GM19328 (cell line): ENCODE measurements around the gene NDUFAF2.
"Not testable (repeated sequence)": the region's sequence is repeated elsewhere in the genome, so short reads cannot be mapped to it uniquely, and the experiment has no call there.

Experiments used
- ATAC-seq: cut with Tn5 transposase; IDR thresholded peaks from one replicate; pipeline ENCODE4 v1.9.1; 2021; ENCODE audit warnings: mild to moderate bottlenecking, moderate library complexity; ENCODE audit not compliant: unreplicated experiment

The NDUFAF2 gene

DNA sequence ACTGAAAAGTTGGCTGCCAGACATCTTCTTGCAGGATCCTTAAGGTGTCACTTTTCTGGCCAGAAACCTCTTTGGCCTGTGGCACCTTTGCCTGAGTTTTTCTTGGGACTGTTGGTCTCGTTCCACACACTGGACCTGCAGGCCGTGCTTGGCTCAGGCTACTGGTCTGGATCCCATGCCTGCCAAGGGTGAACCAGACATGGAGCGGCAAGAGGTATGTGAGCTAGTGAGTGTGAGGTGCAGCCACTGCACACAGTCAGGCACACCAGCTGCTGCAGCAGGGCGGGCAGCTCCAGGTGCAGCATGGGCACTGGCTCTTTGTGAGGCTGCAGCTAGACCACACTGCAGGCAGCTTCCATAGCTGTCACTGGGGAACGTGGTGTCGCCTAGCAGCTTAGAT lies 47.9 kb downstream of the NDUFAF2 start:
- no peak for ATAC-seq

DNA sequence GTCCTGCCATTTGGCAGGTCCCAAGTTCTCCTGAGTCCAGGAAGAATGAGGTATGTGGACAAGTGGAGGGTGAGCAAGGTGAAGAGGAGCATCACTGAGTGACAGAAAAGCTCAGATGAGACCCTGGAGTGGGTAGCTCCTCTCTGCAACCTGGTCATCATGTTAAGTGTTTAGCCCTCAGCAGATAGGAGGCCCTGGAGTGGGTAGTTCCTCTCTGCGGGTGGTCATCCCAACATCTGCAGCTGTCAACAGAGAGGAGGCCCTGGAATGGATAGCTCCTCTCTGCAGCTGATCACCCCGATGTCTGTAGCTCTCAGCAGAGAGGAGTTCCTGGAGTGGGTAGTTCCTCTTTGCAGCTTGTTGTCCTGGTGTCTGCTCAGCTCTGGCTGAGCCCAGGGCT lies 48.4 kb downstream of the NDUFAF2 start:
- ATAC-seq = no peak

DNA sequence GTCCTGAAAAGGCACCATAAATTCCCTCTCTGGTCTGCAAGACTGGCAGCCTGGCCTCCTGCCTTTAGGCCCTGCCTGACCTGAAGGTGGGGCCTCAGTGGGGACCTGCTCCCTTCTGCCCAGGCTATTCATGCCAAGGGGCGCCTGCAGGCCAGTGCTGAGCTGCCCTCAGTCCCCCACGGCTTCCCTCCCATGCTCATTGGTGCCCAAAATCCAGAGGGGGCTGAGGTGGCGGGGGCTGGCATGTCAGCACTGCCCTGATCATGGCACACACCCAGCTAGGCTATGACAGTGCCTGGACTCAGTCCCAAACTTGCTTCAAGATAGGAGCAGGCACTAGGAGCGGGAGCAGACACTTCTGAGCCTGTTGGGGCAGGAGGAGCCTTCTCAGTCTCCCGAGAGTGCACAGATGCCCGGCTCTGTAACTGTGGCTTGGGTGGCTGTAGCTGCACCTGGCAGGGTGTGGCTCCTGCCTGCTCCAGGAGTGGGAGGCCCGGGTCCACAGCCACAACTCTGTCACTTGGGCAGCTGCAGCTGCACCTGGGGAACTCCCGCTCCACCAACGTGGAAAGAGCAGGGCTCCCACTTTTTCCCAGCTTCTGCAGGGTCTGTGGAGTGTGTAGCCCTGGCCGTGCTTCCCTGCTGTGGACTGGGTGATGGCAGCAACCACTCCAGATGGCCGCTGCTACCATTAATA lies 49.0 kb downstream of the NDUFAF2 start:
- no peak for ATAC-seq

DNA sequence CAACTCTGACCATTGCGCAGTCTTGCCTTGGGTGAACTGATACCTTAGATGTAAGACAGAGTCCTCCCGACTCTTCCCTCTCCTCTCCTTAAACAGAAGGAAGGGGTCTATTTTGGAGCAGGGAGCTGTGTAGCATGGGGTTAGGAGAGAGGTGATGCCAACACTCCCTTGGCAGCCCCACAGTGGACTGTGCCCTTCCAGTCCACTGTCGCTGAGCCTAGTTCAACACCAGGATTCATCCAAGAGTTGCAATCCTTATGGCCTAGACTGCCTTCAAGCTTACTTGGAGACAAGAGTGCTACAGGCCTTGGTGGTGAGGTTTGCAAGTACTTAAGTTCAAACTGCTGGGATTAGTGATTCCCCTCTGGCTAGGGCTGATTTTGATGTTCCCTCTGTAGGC lies 51.4 kb downstream of the NDUFAF2 start:
- no peak for ATAC-seq

DNA sequence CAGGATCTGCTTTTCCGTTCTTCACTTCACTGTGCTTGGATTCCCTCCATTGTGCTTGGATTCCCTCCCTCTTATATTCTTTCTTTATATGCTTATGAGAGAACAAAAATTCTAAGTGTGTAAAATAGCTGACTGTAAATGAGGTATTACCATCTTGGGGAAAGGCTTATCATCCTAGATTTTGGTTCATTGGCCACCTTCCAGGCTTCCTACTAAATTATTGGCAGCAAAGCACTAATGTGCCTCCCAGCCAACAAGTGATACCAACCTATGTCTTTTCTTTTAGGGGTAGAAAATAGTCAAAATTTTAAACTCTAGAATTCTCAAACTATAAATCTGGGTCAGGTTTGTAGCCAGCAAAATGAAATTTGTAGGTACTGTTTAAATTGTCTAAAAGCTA lies 52.7 kb downstream of the NDUFAF2 start:
- no peak for ATAC-seq

DNA sequence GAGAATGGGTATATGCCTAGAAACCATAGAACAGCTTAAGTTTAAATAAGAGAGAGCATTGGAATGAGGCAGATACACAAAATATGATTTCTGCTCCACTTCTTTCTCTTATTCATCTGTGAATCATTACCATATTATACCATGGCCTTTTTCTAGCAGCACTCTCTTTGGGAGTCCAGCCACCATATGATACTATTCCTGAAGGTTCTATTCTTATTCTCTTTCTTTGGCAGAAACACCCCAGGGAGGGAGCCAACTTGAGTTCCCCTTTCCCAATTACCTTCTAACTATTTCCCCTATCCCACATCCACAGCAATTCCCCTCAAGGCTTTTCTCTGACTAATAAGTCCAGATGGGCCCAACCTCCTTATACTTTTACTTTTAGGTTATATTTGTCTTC lies 55.9 kb downstream of the NDUFAF2 start:
- ATAC-seq = no peak

DNA sequence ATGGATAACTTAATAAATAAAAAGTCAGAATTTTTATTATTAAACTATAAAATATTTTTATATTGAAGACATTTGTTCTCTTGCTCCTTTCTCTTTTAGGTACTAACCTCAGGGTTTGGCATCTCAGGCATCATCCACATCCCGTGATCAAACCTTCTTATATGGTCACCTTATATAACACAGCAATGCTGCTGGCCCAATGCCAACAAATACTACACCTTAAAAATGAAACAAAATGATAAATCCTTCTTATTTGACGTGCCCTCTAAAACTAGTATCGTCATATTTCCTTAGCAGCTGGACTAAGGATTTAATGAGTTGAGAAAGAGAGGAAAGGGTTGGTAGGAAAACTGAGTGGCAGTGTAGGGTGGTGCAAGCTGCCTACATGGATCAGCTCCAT lies 56.6 kb downstream of the NDUFAF2 start:
- no peak for ATAC-seq

DNA sequence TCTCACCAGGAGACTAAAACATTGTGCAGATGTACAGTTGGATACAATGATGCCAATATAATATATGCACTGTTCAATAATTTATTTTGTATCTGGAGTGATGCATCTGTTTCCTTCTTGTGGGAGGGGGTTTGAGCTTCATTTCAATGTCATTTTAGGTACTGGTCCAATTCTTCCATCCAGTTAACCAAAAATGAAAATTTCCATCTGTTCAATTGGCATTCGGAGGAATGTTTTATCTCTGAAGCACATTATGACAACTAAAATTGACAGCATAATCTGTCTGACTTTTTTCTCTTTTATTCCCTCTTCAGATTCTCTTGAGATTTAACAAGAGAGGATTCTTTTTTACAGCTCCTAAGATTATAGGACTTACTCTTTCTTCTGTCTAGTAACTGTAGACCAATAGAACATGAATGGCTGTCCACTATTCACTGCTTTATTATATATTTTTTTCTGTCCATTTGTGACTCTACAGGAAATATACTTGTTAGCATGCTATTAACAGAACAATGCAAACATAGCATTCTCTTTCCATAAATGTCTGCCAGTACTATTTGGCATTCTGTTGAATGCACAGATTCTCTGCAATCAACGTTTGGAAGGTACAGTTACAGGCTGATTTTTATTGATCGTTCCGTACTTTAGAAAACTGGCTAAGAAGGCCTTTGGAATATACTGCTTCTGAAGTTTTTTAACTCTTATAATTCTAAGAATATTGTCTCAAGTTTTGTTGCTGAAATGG lies 57.8 kb downstream of the NDUFAF2 start:
- ATAC-seq = no peak

DNA sequence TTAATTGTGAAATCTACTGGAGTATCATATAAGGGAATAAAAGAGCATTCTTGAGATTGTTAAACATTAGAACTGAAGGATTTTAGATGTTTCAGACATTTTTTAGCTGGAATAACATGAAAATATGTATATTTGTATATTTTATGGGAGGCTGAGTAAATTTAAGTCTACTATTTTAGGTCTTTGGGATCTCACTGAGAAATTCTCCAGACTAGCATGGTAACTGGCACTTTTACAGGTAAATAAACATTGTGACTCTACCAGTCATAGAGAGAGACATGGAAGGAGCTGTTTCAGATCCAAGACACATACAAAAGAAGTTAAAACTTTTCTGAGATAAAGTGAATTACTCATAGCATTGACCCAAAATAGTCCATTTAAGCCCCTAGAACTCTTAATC lies 59.4 kb downstream of the NDUFAF2 start:
- ATAC-seq = no peak

DNA sequence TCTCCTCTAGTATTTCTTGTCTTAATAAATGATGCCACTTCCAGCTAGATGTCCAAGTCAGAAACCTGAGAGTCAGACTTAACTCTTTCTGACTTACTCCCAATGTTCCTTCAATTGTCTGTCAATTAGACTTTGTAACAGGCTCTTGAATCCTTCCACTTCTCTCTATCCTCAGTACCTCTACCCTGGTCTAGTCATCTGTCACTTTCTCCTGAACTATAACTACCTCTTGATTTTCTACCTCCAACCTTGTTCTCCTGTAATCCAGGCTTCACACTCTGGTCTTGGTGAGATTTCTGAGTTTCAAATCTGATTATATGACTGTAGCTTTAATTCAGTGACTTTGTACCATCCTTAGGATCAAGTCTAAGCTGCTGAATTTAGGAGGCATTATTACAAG lies 64.9 kb downstream of the NDUFAF2 start:
- no peak for ATAC-seq

DNA sequence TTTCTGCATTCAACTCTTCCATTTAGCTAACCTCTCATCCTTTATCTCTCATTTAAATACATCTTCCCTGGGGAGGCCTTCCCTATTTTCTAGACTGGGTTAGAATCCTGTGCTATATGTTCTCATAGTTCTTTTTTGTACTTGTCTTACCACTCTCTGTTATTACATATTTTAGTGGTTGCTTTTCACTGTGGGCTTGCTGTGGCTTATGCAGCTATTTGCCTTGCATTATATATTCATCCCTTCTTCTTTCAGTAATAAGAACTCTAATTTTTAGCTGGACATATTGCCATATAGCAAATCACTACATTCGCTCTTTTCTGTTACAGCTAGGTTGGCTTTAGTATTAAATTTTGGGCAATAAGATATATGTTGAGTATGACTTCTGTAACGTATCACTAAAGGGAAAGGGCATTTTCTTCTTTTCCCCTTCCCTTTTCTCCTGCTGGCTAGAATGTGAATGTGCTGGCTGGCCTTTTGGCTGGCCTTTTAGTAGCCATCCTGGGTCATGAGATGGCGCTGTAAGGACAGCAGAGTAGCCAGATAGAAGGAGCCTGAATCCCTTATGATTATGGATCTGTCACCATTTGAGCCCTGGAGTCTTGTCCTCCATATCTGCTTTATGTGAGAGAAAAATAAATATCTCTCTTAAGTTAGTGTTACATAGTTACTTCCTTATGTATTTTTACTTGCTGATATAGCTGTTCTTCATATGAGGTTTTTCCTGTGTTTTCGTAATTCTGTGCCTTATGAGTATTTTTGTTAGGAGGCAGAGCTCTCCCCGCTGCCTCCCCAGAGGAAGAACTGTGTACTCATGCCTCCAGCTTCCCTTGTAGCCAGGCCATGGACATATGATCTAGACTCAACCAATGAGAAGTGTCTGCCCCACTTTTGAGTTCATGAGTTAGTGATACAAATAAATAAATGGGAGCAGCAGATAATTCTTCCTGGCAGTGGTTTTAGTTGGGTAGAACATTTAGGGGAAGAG lies 65.8 kb downstream of the NDUFAF2 start:
- no peak for ATAC-seq

DNA sequence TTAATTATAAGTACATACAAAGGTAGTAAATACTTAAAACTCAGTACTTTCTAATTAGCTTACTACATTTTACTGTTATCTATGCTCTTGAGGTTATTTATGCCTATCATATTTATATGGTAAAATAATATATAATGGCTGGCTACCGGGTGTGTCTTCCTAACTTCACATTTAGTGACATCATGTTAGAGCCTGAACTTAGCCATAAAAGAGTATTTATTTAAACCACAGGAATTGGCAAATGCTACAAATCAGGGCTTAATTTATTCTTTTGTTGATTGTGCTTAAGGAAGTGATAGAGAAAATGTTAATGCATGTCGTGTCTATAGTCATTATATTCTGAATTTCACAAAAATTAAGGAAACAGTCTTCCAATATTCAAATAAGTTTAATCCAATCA lies 73.1 kb downstream of the NDUFAF2 start:
- ATAC-seq = no peak

DNA sequence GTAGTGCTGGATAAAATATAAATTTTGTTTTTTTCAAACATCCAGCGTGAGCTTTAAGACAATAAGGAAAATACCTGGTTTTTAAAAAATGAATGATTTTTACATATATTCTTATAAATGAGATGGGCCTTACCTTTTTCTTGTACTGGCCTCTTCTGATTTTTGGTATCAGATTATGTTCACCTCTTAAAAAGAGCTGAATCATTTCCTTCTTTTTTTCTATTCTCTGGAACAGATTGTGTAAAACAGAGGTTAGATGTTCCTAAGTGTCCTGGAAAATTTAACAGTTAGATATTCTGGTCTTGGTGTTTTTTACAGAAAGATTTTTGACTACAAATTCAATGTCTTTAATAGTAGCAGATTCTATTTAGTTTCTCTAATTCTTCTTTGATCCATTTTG lies 74.6 kb downstream of the NDUFAF2 start:
- ATAC-seq = no peak

DNA sequence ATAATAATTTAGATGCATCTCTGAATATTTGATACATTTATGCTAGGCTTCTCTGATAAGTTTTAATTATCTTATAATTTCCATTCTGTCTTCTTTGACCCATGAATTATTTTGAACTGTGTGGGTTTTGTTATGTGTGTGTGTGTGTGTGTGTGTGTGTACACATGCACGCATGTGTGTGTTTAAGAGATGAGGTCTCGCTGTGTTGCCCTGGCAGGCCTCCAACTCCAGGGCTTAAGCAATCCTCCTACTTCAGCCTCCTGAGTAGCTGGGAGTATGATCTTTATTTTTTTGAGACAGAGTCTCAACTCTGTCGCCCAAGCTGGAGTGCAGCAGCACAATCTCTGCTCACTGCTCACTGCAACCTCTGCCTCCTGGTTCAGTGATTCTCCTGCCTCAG lies 75.4 kb downstream of the NDUFAF2 start:
- ATAC-seq = no peak

DNA sequence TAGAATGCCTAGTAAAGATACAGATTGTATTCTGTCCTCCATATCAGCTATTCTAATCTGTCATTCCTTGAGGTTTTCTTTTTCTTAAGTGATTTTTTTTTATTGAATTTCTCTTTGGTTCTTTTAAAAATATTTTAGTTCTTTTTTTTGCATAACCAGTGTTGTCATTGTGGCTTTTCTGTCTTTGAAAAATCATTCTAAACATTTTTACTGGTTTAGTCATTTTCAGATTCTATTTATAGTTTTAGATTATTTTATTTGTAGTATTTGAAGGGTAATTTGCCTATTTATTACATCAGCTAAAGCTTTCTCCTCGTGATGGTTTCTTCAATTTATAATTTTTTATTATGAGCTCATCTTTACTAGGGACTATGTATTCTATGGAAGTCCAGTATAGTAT lies 78.1 kb downstream of the NDUFAF2 start:
- ATAC-seq = no peak

DNA sequence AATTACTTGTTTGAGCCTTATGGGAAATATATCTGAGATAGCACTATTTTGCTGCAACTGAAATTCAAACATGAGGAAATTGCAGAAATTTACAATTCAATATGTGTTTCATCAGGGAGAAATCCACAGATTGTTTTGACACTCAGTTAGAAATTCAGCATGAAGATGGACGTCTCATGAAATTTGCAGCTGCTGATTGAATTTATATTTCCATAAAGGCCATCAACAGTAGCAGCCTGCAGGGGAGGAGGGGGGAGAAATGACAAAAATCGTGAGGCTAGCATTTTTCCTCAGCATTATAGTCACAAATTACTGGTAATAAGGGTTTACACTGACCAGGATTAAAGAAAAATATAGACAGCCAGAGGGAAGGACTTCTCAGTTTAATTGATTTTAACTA lies 81.0 kb downstream of the NDUFAF2 start:
- no peak for ATAC-seq

DNA sequence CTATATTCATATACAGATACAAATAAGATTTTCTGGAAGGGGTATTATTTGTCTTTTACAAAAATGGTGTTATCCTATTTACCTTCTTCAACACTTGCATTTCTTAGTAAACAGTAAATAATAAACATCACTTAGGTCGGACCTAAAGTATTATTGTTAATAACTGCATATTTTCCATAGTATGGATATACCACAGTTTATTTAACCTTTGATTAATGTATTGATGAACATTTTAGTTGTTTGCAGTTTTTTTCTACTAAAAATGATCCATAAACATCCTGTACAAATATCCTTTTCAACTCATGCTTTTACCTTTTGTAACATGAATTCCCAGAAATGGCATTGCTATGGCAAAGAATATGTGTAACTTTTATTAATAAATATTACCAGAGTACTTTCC lies 83.4 kb downstream of the NDUFAF2 start:
- no peak for ATAC-seq

DNA sequence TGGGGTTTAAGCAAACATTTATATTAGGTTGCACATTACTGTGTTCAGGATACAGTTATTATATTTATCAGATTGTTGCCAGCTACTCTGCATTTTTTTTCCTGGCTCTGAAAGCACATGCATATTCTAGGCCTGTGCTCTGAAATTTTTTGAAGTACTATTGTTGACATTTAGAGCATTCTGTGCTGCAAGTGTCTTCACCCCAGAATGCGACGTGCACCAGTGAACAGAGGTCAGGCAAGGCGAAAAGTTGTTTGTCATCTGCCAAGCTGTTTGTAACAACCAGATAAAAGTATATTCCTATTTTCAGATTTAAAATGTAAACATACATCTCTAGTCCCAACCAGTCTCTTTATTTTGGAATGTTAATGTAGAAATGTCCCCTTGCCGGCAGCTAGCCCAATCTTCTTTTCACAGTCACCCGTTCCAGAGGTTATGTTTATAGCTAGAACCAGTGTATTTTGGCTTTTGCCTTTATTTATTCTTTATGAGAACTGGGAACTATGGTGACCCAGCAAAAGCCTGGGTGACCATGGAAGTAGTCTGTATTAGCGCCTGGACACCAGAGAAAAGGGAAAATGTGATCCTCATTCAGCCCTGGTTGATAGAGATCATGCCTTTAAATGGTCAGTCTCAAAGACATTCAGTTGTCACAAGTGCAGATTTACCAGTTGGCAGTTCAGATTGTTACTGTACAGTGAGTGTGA lies 84.6 kb downstream of the NDUFAF2 start:
- no peak for ATAC-seq

DNA sequence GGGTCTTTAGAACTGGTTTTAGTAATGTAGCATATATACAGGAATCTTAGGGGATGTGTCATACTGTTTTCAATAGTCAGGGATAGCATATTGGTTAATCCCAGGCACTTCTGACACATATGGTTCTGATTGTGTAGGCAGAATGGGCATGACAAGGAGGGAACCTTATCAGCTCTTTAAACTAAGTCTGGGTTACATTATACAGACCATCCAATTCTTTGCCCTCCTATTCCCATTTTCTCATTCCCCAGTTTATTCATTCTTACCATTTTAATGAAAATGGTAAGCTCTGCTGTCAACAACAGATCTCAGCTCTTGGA lies 85.1 kb downstream of the NDUFAF2 start:
- no peak for ATAC-seq

DNA sequence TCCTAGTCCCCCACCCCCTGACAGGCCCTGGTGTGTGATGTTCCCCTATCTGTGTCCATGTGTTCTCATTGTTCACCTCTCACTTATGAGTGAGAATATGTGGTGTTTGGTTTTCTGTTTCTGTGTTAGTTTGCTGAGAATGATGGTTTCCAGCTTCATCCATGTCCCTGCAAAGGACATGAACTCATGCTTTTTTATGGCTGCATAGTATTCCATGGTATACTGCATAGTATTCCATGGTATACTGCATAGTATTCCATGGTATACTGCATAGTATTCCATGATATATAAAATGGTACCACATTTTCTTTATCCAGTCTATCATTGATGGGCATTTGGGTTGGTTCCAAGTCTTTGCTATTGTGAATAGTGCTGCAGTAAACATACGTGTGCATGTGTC lies 86.3 kb downstream of the NDUFAF2 start:
- ATAC-seq = not testable (repeated sequence)

DNA sequence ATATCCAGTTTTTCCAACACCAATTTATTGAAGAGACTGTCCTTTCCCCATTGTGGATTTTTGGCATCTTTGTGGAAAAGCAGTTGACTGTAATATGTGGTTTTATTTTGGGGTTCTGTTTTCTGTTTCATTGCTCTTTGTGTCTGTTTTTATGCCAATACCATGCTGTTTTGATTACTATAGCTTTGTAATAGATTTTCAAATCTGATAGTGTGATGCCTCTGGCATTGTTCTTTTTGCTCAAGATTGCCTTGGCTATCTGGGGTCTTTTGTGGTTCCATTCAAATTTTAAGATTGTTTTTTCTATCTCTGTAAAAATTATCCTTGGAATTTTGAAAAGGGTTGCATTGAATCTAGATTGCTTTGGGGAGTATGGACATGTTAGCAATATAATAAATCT lies 99.5 kb downstream of the NDUFAF2 start:
- ATAC-seq = no peak
